Suprapubic skin (tissue), 4 donors: ENCODE results near the gene ZBTB22. TPM values are rescaled to one million over a fixed set of nuclear protein-coding genes. Genes with fewer than 3 reads are reported as not detected.

Experiments used
- DNase-seq, 2 donors: peaks; one replicate each; pipeline ENCODE4 v3.0.0-alpha.2; 2019; ENCODE audit warnings: low spot score in 2 of 2
- H3K27ac ChIP-seq: fragments of 200-600 bp; sonication (generic); one replicate; pipeline ENCODE4 v1.5.1; 2019
- H3K27me3 ChIP-seq: fragments of 200-600 bp; sonication (generic); one replicate; pipeline ENCODE4 v1.5.1; 2019
- H3K36me3 ChIP-seq: fragments of 200-600 bp; sonication (generic); one replicate; pipeline ENCODE4 v1.5.1; 2019
- H3K4me1 ChIP-seq: fragments of 200-600 bp; sonication (generic); one replicate; pipeline ENCODE4 v1.5.1; 2019
- H3K4me3 ChIP-seq: fragments of 200-600 bp; sonication (generic); one replicate; pipeline ENCODE4 v1.5.1; 2019; ENCODE audit warnings: mild to moderate bottlenecking
- H3K9me3 ChIP-seq: fragments of 200-600 bp; sonication (generic); one replicate; pipeline ENCODE4 v1.5.1; 2019
- CTCF ChIP-seq, 2 donors: fragments of 200-600 bp in 1 of 2; fragments of 450-650 bp in 1 of 2; sonication (generic) in 1 of 2; IDR thresholded peaks; one replicate each; pipeline ENCODE4 v1.5.1; 2016 to 2019; ENCODE audit warnings: antibody characterized with exemption in 2 of 2, mild to moderate bottlenecking in 1 of 2, moderate library complexity in 1 of 2
- EP300 ChIP-seq: sonication (generic); formaldehyde crosslinking; IDR thresholded peaks from one replicate; pipeline ENCODE4 v1.6.1; 2017; ENCODE audit warnings: antibody characterized with exemption
- POLR2A ChIP-seq, 2 donors: fragments of 450-650 bp; IDR thresholded peaks; one replicate each; pipeline ENCODE4 v1.6.1; 2017; ENCODE audit warnings: antibody characterized with exemption in 2 of 2, mild to moderate bottlenecking in 2 of 2, moderate library complexity in 2 of 2
- POLR2AphosphoS5 ChIP-seq, 3 donors: sonication (generic); formaldehyde crosslinking; IDR thresholded peaks; one replicate each; pipeline ENCODE4 v1.6.1; 2017; ENCODE audit warnings: antibody characterized with exemption in 3 of 3
- WGBS: methylation state at CpG from one replicate; pipeline ENCODE4 v1.1.5; 2018; 5-methylcytosine and 5-hydroxymethylcytosine counted together
- total RNA-seq, 4 donors: library from RNA; depleted of rRNA; stranded (reverse); fragments of >200 nt; gene quantifications; one replicate each; pipeline ENCODE4 v1.1.0, GENCODE V29; 2016

ZBTB22 gene
- total RNA-seq, 4 donors from 2014 or later = 32.1 to 36.8 (median 33.4) TPM

GRCh38 chr6:33279257-33279695, 38.3 kb downstream of the ZBTB22 start:
- peaks cover 42% of the 10 kb centered on the region for H3K4me1 ChIP-seq
- no peaks in the 10 kb centered on the region for H3K9me3 ChIP-seq
- 71% methylated on average over 13 of the region's 13 CpGs for WGBS
- no peak for TF ChIP-seq EP300
- TF ChIP-seq POLR2A (IDR thresholded peaks at IDR 0.05) = no peak
- H3K4me3 ChIP-seq = no peak overlapping the region
- DNase-seq = no peak
- H3K27me3 ChIP-seq = no peaks in the 10 kb centered on the region
- no peak overlapping the region for H3K27ac ChIP-seq
- H3K36me3 ChIP-seq = peaks cover 62% of the 10 kb centered on the region

DNA sequence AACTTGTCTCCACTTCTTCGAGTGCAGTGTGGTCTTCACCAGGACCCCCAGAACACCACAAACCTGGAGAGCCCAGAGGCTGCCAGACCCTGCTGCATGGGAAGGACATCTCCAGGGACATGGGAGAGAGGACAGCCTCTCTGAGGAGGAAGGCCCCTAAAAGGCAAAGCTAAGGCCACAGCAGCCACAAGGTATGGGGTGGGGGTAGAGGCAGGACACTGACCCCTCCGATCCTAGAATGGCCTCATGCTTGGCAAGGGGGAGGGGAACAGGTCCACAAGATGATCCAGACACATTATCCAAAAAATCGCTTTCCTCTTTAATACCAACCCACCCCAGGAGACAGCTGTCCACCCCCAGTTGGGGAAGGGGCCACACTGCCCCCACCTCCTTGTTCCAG, 38.7 kb downstream of the ZBTB22 start:
- no peak overlapping the region for H3K27ac ChIP-seq
- H3K4me3 ChIP-seq = no peak overlapping the region
- TF ChIP-seq POLR2AphosphoS5 (IDR thresholded peaks at IDR 0.05) (no peak), POLR2A (IDR thresholded peaks at IDR 0.05) (no peak), EP300 (no peak), CTCF (IDR thresholded peaks at IDR 0.05) (no peak)
- peaks cover 64% of the 10 kb centered on the region for H3K36me3 ChIP-seq
- peaks cover 46% of the 10 kb centered on the region for H3K4me1 ChIP-seq
- 65% methylated on average over 3 of the region's 3 CpGs for WGBS
- DNase-seq = no peak
- no peaks in the 10 kb centered on the region for H3K27me3 ChIP-seq
- no peaks in the 10 kb centered on the region for H3K9me3 ChIP-seq

GRCh38 chr6:33278392-33278741, 39.2 kb downstream of the ZBTB22 start:
- DNase-seq = no peak
- 84% methylated on average over 9 of the region's 9 CpGs for WGBS
- peaks cover 62% of the 10 kb centered on the region for H3K36me3 ChIP-seq
- peaks cover 51% of the 10 kb centered on the region for H3K4me1 ChIP-seq
- H3K4me3 ChIP-seq = peak overlapping the region; percentile 83
- peak overlapping the region; percentile 92 for H3K27ac ChIP-seq
- TF ChIP-seq POLR2AphosphoS5 (IDR thresholded peaks at IDR 0.05) (no peak), EP300 (no peak), POLR2A (IDR thresholded peaks at IDR 0.05) (no peak), CTCF (IDR thresholded peaks at IDR 0.05) (no peak)
- no peaks in the 10 kb centered on the region for H3K27me3 ChIP-seq
- no peaks in the 10 kb centered on the region for H3K9me3 ChIP-seq

DNA sequence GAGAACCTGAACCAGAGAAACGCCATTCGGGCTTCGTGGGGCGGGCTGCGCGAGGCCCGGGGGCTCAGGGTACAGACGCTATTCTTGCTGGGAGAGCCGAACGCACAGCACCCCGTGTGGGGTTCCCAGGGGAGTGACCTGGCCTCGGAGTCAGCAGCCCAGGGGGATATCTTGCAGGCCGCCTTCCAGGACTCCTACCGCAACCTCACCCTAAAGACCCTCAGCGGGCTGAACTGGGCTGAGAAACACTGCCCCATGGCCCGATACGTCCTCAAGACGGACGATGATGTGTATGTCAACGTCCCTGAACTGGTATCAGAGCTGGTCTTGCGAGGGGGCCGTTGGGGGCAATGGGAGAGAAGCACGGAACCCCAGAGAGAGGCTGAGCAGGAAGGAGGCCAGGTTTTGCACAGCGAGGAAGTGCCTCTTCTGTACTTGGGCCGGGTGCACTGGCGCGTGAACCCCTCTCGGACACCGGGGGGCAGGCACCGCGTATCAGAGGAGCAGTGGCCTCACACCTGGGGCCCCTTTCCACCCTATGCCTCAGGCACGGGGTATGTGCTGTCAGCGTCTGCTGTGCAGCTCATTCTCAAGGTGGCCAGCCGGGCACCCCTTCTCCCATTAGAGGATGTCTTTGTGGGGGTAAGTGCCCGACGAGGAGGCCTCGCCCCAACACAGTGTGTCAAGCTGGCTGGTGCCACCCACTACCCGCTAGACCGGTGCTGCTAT, 39.7 kb downstream of the ZBTB22 start:
- Histone ChIP-seq H3K9me3 (no peaks in the 10 kb centered on the region), H3K36me3 (peaks cover 60% of the 10 kb centered on the region), H3K4me3 (peak overlapping the region; percentile 83), H3K4me1 (peaks cover 56% of the 10 kb centered on the region), H3K27me3 (no peaks in the 10 kb centered on the region), H3K27ac (peak overlapping the region; percentile 92)
- peak in 1 of 2 donors; percentile 75 for DNase-seq
- 48% methylated on average over 19 of the region's 39 CpGs for WGBS
- TF ChIP-seq POLR2A (IDR thresholded peaks at IDR 0.05) (no peak), POLR2AphosphoS5 (IDR thresholded peaks at IDR 0.05) (no peak), CTCF (IDR thresholded peaks at IDR 0.05) (no peak), EP300 (no peak)

DNA sequence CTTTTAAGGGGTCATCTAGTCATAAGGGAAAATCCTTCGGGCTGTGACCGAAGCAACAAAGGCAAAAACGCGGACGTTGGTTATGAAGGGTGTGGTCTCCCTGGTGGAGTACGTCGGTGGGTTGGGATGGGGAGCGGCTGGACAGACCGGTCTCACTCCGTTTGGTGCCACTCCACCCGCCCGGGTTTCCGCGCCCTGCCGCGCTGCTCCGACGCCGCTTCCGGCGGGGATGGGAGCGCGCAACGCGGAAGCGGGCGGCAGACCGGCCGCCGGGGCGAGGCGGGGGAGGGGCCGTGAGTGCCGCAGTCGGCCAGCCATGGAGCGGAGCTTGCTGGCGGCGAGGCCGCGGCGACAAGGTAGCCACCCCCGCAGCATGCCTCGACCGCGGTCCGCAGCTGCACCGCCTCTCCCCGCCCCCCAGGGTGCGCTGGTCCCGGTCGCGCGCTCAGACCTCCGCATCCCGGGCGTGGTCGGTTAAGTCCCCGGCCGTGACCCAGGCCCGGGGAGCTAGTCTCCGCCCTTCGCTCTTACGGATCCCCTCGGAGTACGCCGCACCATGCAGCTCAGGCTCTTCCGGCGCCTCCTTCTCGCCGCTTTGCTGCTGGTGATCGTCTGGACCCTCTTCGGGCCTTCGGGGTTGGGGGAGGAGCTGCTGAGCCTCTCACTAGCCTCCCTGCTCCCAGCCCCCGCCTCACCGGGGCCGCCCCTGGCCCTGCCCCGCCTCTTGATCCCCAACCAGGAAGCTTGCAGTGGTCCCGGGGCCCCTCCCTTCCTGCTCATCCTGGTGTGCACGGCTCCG, 40.5 kb downstream of the ZBTB22 start, which contains the start of gene B3GALT4:
TSS of gene B3GALT4 (plus strand) at position 260 of the 799 bp plus-strand sequence. CDS start at position 557, 297 bp downstream.
- peak within 1 kb of the TSS; percentile 83 for H3K4me3 ChIP-seq
- H3K27me3 ChIP-seq = no peaks in the 10 kb centered on the region
- H3K4me1 ChIP-seq = peaks cover 63% of the 10 kb centered on the region
- peak within 1 kb of the TSS; percentile 92 for H3K27ac ChIP-seq
- H3K9me3 ChIP-seq = no peaks in the 10 kb centered on the region
- WGBS = 2% methylated on average over 35 of the region's 80 CpGs
- TF ChIP-seq POLR2AphosphoS5 (IDR thresholded peaks at IDR 0.05) (peak in 2 of 3 donors; percentile 25), CTCF (IDR thresholded peaks at IDR 0.05) (peak; percentile 5 to 75), POLR2A (IDR thresholded peaks at IDR 0.05) (peak; percentile 5 to 57), EP300 (no peak)
- peaks cover 55% of the 10 kb centered on the region for H3K36me3 ChIP-seq
- peak; percentile 90 to 91 for DNase-seq
